Keratinocyte (primary cell): ENCODE data around the gene F12. TPM values are rescaled to one million over a fixed set of nuclear protein-coding genes. Genes with fewer than 3 reads are reported as not detected.

Source experiments
- DNase-seq: peaks from one replicate; pipeline ENCODE4 v3.0.0-alpha.2; 2011; ENCODE audit warnings: low read depth, missing footprints, low spot score
- FAIRE-seq: peaks from 2 replicates; lab custom pipeline; 2011; peaks lifted over from hg19 to GRCh38; lab: Jason Lieb, UNC
- H2AFZ ChIP-seq: 2 replicates; pipeline ENCODE4 v1.6.0; 2012; ENCODE audit warnings: low read length, control low read depth, inconsistent platforms; ENCODE audit not compliant: control insufficient read depth
- H3K27ac ChIP-seq: 2 replicates; pipeline ENCODE4 v1.5.1; 2011; ENCODE audit warnings: low read length; ENCODE audit not compliant: control insufficient read depth, insufficient read depth
- H3K27me3 ChIP-seq: 3 replicates; pipeline ENCODE4 v1.6.0; 2011; ENCODE audit warnings: low read length; ENCODE audit not compliant: control insufficient read depth, insufficient read depth; ENCODE audit errors: extremely low read depth
- H3K36me3 ChIP-seq, 2 experiments: 2 replicates in 1 of 2; 3 replicates in 1 of 2; pipeline ENCODE4 v1.5.1; 2011; ENCODE audit warnings: low read length in 2 of 2, mild to moderate bottlenecking in 1 of 2; ENCODE audit not compliant: control insufficient read depth in 2 of 2, insufficient read depth in 2 of 2; ENCODE audit errors: extremely low read depth in 1 of 2
- H3K4me1 ChIP-seq: 3 replicates; pipeline ENCODE4 v1.5.1; 2011; ENCODE audit warnings: low read length; ENCODE audit not compliant: control insufficient read depth, insufficient read depth; ENCODE audit errors: extremely low read depth
- H3K4me2 ChIP-seq: 3 replicates; pipeline ENCODE4 v1.6.0; 2011; ENCODE audit warnings: low read depth, low read length; ENCODE audit not compliant: control insufficient read depth, insufficient read depth; ENCODE audit errors: extremely low read depth
- H3K4me3 ChIP-seq, 3 experiments: fragments of 200-600 bp in 1 of 3; sonication (generic) in 1 of 3; 2 replicates in 2 of 3; 3 replicates in 1 of 3; pipeline ENCODE4 v1.5.1; 2011 to 2016; ENCODE audit warnings: low read length in 3 of 3, mild to moderate bottlenecking in 3 of 3, control low read depth in 2 of 3, inconsistent platforms in 1 of 3, low read depth in 1 of 3, mixed read lengths in 1 of 3, mixed run types in 1 of 3, moderate library complexity in 1 of 3; ENCODE audit not compliant: control insufficient read depth in 2 of 3, insufficient read depth in 2 of 3; ENCODE audit errors: extremely low read depth in 1 of 3
- H3K79me2 ChIP-seq: 2 replicates; pipeline ENCODE4 v1.6.0; 2012; ENCODE audit warnings: low read length; ENCODE audit not compliant: control insufficient read depth, insufficient read depth
- H3K9ac ChIP-seq: 3 replicates; pipeline ENCODE4 v1.6.0; 2011; ENCODE audit warnings: low read length; ENCODE audit not compliant: control insufficient read depth, insufficient read depth; ENCODE audit errors: extremely low read depth
- H3K9me1 ChIP-seq: 3 replicates; pipeline ENCODE4 v1.6.0; 2011; ENCODE audit warnings: low read length; ENCODE audit not compliant: control insufficient read depth, insufficient read depth; ENCODE audit errors: extremely low read depth
- H3K9me3 ChIP-seq: 2 replicates; pipeline ENCODE4 v1.5.1; 2012; ENCODE audit warnings: low read depth, low read length; ENCODE audit not compliant: control insufficient read depth
- H4K20me1 ChIP-seq: 3 replicates; pipeline ENCODE4 v1.6.0; 2011; ENCODE audit warnings: low read length; ENCODE audit not compliant: control insufficient read depth, insufficient read depth; ENCODE audit errors: extremely low read depth
- EZH2 ChIP-seq: IDR thresholded peaks from one replicate; pipeline ENCODE4 v1.6.1; 2012; ENCODE audit warnings: inconsistent platforms, mild to moderate bottlenecking, low read length, moderate library complexity
- dilution Hi-C: fragments of 300-500 bp; cut with MboI; formaldehyde crosslinking; loops from one replicate; pipeline ENCODE4 v1.7.0; 2020; ENCODE audit warnings: low sequenced_read_pairs; ENCODE audit not compliant: extremely low pct_ligation_motif_present
- polyA plus RNA-seq, 5 experiments: library from polyadenylated mRNA; depleted of rRNA in 3 of 5; stranded (reverse) in 3 of 5; stranded (forward) in 1 of 5; unstranded in 1 of 5; fragments of >200 nt; gene quantifications; 1 replicate in 1 of 5; 2 replicates in 3 of 5; 3 replicates in 1 of 5; pipeline versions ENCODE4 v1.2.1 to v1.2.3, GENCODE V29; 2011 to 2012; ENCODE audit warnings: missing spikeins in 2 of 5, low read depth in 1 of 5, low replicate concordance in 1 of 5
- TF ChIP-seq, protein P1 (sequence below), 3 experiments: IDR thresholded peaks in 1 of 3; conservative IDR thresholded peaks in 1 of 3; optimal IDR thresholded peaks in 1 of 3; 2 replicates in 2 of 3; 3 replicates in 1 of 3; pipeline versions ENCODE3 to v1.5.1; 2011; ENCODE audit warnings: low read length in 3 of 3, mild to moderate bottlenecking in 3 of 3, moderate library complexity in 2 of 3, control low read depth in 1 of 3, inconsistent platforms in 1 of 3; ENCODE audit not compliant: insufficient read depth in 2 of 3; ENCODE audit errors: extremely low read depth in 1 of 3

Gene F12
- polyA plus RNA-seq, 1 donor (not counting 4 experiments of a cell fraction or from before 2014, with no cell fraction given), result 7.7 TPM

DNA sequence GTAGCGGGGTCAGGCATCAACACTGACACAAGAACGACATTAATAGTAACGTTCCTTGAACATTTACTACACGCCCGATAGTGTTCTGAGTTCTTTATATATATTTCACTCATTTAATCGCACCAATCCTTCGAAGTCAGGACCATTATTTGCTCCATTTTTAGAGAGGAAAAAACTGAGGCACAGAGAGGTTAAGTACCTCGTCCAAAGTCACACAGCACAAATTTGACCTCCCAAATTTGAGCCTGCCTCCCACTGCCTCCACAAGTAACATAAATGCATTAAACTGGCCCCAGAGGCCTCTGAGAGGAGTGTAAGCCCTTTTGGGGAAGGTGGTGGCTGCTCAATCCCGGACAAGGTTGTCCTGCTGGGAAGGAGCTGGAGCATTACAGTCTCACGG lies 45.8 kb downstream of the F12 start:
- H3K36me3 ChIP-seq, result peaks cover 0 to 10% of the 10 kb centered on the region in 2 experiments
- no peak overlapping the region for H2AFZ ChIP-seq
- no peaks in the 10 kb centered on the region for H3K9me1 ChIP-seq
- H3K9ac ChIP-seq, result peak overlapping the region; percentile 68
- H3K4me2 ChIP-seq, result peak overlapping the region; percentile 87
- dilution Hi-C loops, result no loop called here
- peaks cover 37% of the 10 kb centered on the region for H3K4me1 ChIP-seq
- H3K27me3 ChIP-seq, result no peaks in the 10 kb centered on the region
- H3K9me3 ChIP-seq, result no peaks in the 10 kb centered on the region
- peak; percentile 13 for FAIRE-seq
- peak overlapping the region; percentile 46 to 57 (median 52) for H3K4me3 ChIP-seq
- H3K27ac ChIP-seq, result no peak overlapping the region
- no peak for DNase-seq
- no peaks in the 10 kb centered on the region for H4K20me1 ChIP-seq
- TF ChIP-seq, protein P1, sequence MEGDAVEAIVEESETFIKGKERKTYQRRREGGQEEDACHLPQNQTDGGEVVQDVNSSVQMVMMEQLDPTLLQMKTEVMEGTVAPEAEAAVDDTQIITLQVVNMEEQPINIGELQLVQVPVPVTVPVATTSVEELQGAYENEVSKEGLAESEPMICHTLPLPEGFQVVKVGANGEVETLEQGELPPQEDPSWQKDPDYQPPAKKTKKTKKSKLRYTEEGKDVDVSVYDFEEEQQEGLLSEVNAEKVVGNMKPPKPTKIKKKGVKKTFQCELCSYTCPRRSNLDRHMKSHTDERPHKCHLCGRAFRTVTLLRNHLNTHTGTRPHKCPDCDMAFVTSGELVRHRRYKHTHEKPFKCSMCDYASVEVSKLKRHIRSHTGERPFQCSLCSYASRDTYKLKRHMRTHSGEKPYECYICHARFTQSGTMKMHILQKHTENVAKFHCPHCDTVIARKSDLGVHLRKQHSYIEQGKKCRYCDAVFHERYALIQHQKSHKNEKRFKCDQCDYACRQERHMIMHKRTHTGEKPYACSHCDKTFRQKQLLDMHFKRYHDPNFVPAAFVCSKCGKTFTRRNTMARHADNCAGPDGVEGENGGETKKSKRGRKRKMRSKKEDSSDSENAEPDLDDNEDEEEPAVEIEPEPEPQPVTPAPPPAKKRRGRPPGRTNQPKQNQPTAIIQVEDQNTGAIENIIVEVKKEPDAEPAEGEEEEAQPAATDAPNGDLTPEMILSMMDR (optimal IDR thresholded peaks at IDR 0.05 in 1 of 3, IDR thresholded peaks at IDR 0.05 in 1 of 3, conservative IDR thresholded peaks at IDR 0.05 in 1 of 3; ENCODE audit: extremely low read depth in 1 of 3, insufficient read depth in 2 of 3, low read length in 3 of 3), result no peak
- no peak for TF ChIP-seq EZH2
- no peaks in the 10 kb centered on the region for H3K79me2 ChIP-seq

DNA sequence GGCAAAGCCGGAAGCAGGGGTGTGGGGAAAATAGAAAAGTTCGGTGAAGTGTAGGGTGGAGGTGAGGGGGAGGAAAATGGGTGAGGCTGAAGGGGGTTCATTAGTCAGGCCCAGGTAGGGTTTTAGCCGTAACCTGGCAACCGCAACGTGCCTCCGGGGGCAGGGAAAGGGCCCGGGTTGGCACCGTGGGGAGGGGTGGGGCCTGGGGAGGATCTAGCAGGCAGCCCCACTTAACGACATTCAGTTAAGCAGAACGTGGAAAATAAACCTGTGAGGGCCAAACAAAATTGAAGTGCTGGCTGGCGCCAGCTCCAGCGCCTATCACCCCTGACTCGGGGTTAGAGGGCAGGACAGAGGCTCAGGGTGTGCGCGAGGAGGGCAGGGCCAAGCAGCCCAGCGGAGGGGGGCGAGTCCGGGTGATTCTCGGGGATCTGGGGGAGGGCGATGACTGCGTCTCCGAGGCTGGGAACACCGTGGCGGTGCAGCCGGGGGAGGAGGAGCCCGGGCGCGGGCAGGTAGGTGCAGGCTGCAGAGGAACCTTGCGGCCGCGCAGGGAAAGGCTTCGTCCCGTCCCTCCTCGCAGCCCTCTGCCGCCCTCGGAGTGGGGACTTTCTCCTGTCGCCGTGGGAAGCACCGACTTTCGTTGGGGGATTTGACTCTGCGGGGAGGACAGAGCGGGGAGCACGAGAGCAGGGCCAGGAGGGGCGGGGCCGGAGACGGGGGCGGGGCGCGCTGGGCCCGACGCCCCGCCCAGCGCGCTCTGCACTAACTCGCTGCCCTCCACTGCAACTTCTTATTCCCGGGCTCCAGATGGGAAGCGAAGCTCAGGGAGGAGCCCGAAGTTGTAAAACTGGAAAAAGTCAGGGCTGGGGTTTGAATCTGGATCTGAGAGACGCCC lies 46.5 kb downstream of the F12 start:
- DNase-seq (no peak), FAIRE-seq (peak; percentile 36)
- peaks cover 0 to 4% of the 10 kb centered on the region in 2 experiments for H3K36me3 ChIP-seq
- H4K20me1 ChIP-seq, result no peaks in the 10 kb centered on the region
- dilution Hi-C loops, result no loop called here
- TF ChIP-seq EZH2, result no peak
- TF ChIP-seq, protein P1 (optimal IDR thresholded peaks at IDR 0.05 in 1 of 3, IDR thresholded peaks at IDR 0.05 in 1 of 3, conservative IDR thresholded peaks at IDR 0.05 in 1 of 3; ENCODE audit: extremely low read depth in 1 of 3, insufficient read depth in 2 of 3, low read length in 3 of 3), result peak in 1 of 3 experiments; percentile 15
- no peaks in the 10 kb centered on the region for H3K9me3 ChIP-seq
- peaks cover 38% of the 10 kb centered on the region for H3K4me1 ChIP-seq
- peak overlapping the region; percentile 87 for H3K4me2 ChIP-seq
- H3K27ac ChIP-seq, result peak overlapping the region; percentile 71
- H3K4me3 ChIP-seq, result peak overlapping the region; percentile 46 to 65 (median 57)
- no peaks in the 10 kb centered on the region for H3K27me3 ChIP-seq
- H2AFZ ChIP-seq, result peak overlapping the region; percentile 92
- H3K9ac ChIP-seq, result peak overlapping the region; percentile 68
- H3K9me1 ChIP-seq, result no peaks in the 10 kb centered on the region
- no peaks in the 10 kb centered on the region for H3K79me2 ChIP-seq
